ENCODE data around the gene HEATR5A.
A peak's percentile ranks its signal among the peaks of the same experiment; 100 is the strongest.

The HEATR5A gene

DNA sequence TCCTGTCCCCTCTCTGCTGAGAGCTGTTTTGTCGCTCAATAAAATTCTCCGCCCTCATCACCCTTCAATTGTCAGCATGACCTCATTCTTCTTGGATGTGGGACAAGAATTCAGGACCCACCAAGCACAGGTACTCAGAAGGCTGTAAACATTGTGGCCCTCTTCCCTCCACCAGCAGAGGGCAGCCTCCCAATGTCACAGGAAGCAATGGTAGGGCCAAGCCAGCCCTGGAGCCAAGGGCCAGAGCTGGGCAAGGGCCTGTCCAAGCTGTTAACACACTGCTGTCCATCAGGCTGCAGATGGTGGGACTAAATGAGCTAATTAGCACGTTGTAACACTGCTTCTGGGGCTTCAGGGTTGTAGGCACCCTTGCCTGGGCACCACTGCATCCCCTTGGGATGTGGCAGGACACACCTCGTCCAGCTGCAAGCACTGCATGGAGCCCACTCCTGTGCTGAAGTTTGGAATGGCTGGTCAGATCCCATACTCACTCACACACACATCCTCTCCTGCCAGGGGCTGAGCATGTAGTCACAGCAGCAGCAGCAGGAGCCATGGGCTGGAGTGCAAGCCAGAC is 150.1 kb downstream of the HEATR5A start:
- peak; percentile 29 for DNase-seq (ENCODE audit: low read depth)
- TF ChIP-seq, protein P1, sequence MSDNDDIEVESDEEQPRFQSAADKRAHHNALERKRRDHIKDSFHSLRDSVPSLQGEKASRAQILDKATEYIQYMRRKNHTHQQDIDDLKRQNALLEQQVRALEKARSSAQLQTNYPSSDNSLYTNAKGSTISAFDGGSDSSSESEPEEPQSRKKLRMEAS (IDR thresholded peaks at IDR 0.05; ENCODE audit: low read depth, low read length) = no peak
- TF ChIP-seq, protein P2, sequence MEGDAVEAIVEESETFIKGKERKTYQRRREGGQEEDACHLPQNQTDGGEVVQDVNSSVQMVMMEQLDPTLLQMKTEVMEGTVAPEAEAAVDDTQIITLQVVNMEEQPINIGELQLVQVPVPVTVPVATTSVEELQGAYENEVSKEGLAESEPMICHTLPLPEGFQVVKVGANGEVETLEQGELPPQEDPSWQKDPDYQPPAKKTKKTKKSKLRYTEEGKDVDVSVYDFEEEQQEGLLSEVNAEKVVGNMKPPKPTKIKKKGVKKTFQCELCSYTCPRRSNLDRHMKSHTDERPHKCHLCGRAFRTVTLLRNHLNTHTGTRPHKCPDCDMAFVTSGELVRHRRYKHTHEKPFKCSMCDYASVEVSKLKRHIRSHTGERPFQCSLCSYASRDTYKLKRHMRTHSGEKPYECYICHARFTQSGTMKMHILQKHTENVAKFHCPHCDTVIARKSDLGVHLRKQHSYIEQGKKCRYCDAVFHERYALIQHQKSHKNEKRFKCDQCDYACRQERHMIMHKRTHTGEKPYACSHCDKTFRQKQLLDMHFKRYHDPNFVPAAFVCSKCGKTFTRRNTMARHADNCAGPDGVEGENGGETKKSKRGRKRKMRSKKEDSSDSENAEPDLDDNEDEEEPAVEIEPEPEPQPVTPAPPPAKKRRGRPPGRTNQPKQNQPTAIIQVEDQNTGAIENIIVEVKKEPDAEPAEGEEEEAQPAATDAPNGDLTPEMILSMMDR (IDR thresholded peaks at IDR 0.05; ENCODE audit: low read depth, low read length) = peak; percentile 22
- TF ChIP-seq MYC (IDR thresholded peaks at IDR 0.05; ENCODE audit: low read depth, low read length) = no peak
- TF ChIP-seq POLR2A (IDR thresholded peaks at IDR 0.05; ENCODE audit: extremely low read depth, insufficient read length) = no peak
- no peak overlapping the region for H3K4me3 ChIP-seq (ENCODE audit: low read depth, low read length)

DNA sequence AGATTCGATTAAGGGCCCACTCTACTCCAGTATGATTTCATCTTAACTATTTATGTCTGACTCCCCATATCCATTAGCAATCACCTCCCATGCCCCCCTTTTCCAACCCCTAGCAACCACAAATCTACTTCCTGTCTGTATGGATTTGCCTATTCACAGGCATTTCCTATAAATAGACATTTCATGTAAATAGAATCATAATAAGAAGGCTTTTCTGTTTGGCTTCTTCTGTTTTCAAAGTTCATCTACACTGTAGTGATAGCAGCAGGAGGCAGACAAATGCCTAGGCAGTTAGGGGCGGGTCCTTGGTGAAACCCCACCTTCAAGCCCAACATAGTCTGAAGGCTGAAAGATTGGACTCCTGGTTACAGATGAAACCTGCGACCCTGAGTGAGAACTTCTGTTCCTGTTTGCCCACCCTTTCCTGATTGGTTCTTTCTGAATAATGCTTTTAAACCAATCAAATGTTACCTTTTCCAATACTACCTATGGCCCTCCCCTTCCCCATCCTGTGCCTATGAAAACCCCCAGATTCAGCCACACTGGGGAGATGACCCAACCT is 150.6 kb downstream of the HEATR5A start:
- no peak for DNase-seq (ENCODE audit: low read depth)
- TF ChIP-seq, protein P1 (IDR thresholded peaks at IDR 0.05; ENCODE audit: low read depth, low read length) = no peak
- TF ChIP-seq POLR2A (IDR thresholded peaks at IDR 0.05; ENCODE audit: extremely low read depth, insufficient read length) = no peak
- TF ChIP-seq, protein P2 (IDR thresholded peaks at IDR 0.05; ENCODE audit: low read depth, low read length) = no peak
- no peak for TF ChIP-seq MYC (IDR thresholded peaks at IDR 0.05; ENCODE audit: low read depth, low read length)
- H3K4me3 ChIP-seq (ENCODE audit: low read depth, low read length) = no peak overlapping the region

DNA sequence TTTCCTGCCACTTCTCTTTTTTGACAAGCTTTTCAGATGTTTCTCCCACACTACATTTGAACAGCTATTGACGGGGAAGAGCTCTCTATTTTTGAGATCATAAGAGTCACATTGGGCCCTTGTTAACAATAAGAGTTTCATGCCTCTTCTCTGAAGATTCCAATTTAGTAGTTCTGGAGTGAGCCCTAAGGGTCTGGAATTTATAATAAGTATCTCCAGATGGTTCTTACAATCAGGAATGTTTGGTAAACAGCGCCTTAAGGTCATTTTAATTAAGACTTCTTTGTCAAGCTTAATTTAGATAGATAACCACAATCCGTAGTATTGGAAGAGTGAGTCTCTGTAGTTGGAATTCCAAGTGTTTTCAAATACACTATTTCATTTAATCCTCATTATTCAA is 152.1 kb downstream of the HEATR5A start:
- TF ChIP-seq POLR2A (IDR thresholded peaks at IDR 0.05; ENCODE audit: extremely low read depth, insufficient read length) = no peak
- TF ChIP-seq, protein P2 (IDR thresholded peaks at IDR 0.05; ENCODE audit: low read depth, low read length) = no peak
- TF ChIP-seq, protein P1 (IDR thresholded peaks at IDR 0.05; ENCODE audit: low read depth, low read length) = no peak
- TF ChIP-seq MYC (IDR thresholded peaks at IDR 0.05; ENCODE audit: low read depth, low read length) = no peak
- no peak overlapping the region for H3K4me3 ChIP-seq (ENCODE audit: low read depth, low read length)
- DNase-seq (ENCODE audit: low read depth) = no peak

DNA sequence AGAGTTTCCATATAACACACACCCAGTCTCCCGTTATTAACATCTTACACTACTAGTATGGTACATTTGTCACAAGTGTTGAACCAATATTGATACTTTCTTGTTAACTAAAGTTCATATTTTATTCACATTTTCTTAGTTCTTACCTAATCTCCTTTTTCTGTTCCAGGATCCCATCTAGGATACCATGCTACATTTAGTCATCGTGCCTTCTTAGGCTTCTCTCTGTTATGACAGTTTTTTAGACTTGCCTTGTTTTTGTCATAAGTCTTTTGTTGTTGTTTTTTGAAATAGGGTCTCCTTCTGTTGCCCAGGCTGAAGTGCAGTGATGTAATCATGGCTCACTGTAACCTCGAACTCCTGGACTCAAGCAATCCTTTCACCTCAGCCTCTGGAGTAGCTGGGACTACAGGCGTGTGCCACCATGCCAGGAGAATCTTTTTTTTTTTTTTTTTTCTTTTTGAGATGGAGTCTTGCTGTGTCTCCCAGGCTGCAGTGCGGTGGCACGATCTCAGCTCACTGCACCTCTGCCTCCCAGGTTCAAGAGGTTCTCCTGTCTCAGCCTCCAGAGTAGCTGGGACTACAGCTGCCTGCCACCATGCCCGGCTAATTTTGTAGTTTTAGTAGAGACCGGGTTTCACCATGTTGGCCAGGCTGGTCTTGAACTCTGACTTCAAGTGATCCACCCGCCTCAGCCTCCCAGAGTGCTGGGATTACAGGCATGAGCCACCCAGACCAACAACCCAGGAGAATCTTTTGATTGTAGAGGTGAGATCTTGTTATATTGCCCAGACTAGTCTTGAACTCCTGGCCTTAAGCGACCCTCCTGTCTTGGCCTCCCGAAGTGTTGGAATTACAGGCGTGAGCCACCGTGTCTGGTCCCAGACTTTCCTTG is 153.7 kb downstream of the HEATR5A start:
- TF ChIP-seq, protein P2 (IDR thresholded peaks at IDR 0.05; ENCODE audit: low read depth, low read length) = no peak
- TF ChIP-seq MYC (IDR thresholded peaks at IDR 0.05; ENCODE audit: low read depth, low read length) = no peak
- TF ChIP-seq POLR2A (IDR thresholded peaks at IDR 0.05; ENCODE audit: extremely low read depth, insufficient read length) = no peak
- TF ChIP-seq, protein P1 (IDR thresholded peaks at IDR 0.05; ENCODE audit: low read depth, low read length) = no peak
- DNase-seq (ENCODE audit: low read depth) = no peak
- no peak overlapping the region for H3K4me3 ChIP-seq (ENCODE audit: low read depth, low read length)

DNA sequence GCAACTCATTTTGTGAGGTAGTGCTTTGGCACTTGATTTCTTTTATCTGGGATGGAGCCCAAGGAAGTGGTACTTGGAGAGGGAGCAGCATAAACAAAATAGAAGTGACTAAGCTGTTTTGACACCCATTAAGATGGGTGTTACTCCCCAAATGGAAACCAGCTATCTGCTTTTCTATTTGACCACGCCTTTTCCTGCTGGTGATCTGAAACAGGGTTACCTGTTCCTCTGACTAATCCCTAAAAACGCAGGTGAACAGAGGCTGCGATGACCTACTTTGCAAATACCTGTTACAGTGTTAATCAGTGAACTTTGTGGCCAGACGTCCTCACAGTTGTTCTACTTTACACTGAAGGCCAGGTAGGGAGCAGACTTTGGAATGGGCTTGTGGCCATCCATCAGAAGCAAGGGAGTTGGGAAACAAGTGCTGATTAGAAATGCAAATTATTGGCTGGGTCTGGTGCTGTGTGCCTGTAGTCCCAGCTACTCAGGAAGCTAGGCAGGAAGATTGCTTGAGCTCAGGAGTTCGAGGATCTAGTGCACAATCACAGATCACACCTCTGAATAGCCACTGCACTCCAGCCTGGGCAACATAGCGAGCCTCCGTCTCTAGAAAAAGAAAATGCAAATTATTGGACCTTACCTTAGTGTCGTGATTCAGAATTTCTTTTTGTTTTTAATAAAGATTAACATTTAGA is 154.5 kb downstream of the HEATR5A start:
- TF ChIP-seq MYC (IDR thresholded peaks at IDR 0.05; ENCODE audit: low read depth, low read length) (no peak), POLR2A (IDR thresholded peaks at IDR 0.05; ENCODE audit: extremely low read depth, insufficient read length) (no peak)
- TF ChIP-seq, protein P2 (IDR thresholded peaks at IDR 0.05; ENCODE audit: low read depth, low read length) = no peak
- TF ChIP-seq, protein P1 (IDR thresholded peaks at IDR 0.05; ENCODE audit: low read depth, low read length) = no peak
- no peak overlapping the region for H3K4me3 ChIP-seq (ENCODE audit: low read depth, low read length)
- no peak for DNase-seq (ENCODE audit: low read depth)

Data from NB4 (cell line).